Suprapubic skin (tissue), 4 donors: ENCODE measurements around the gene IRF2BPL. TPM values are rescaled to one million over a fixed set of nuclear protein-coding genes. Genes with fewer than 3 reads are reported as not detected.

Experiments used
- DNase-seq, 2 donors: peaks; one replicate each; pipeline ENCODE4 v3.0.0-alpha.2; 2019; ENCODE audit warnings: low spot score in 2 of 2
- H3K27ac ChIP-seq: fragments of 200-600 bp; sonication (generic); one replicate; pipeline ENCODE4 v1.5.1; 2019
- H3K27me3 ChIP-seq: fragments of 200-600 bp; sonication (generic); one replicate; pipeline ENCODE4 v1.5.1; 2019
- H3K36me3 ChIP-seq: fragments of 200-600 bp; sonication (generic); one replicate; pipeline ENCODE4 v1.5.1; 2019
- H3K4me1 ChIP-seq: fragments of 200-600 bp; sonication (generic); one replicate; pipeline ENCODE4 v1.5.1; 2019
- H3K4me3 ChIP-seq: fragments of 200-600 bp; sonication (generic); one replicate; pipeline ENCODE4 v1.5.1; 2019; ENCODE audit warnings: mild to moderate bottlenecking
- H3K9me3 ChIP-seq: fragments of 200-600 bp; sonication (generic); one replicate; pipeline ENCODE4 v1.5.1; 2019
- EP300 ChIP-seq: sonication (generic); formaldehyde crosslinking; IDR thresholded peaks from one replicate; pipeline ENCODE4 v1.6.1; 2017; ENCODE audit warnings: antibody characterized with exemption
- POLR2A ChIP-seq, 2 donors: fragments of 450-650 bp; IDR thresholded peaks; one replicate each; pipeline ENCODE4 v1.6.1; 2017; ENCODE audit warnings: antibody characterized with exemption in 2 of 2, mild to moderate bottlenecking in 2 of 2, moderate library complexity in 2 of 2
- POLR2AphosphoS5 ChIP-seq, 3 donors: sonication (generic); formaldehyde crosslinking; IDR thresholded peaks; one replicate each; pipeline ENCODE4 v1.6.1; 2017; ENCODE audit warnings: antibody characterized with exemption in 3 of 3
- WGBS: methylation state at CpG from one replicate; pipeline ENCODE4 v1.1.5; 2018; 5-methylcytosine and 5-hydroxymethylcytosine counted together
- total RNA-seq, 4 donors: library from RNA; depleted of rRNA; stranded (reverse); fragments of >200 nt; gene quantifications; one replicate each; pipeline ENCODE4 v1.1.0, GENCODE V29; 2016
- TF ChIP-seq, protein P1 (sequence below), 2 donors: fragments of 200-600 bp in 1 of 2; fragments of 450-650 bp in 1 of 2; sonication (generic) in 1 of 2; IDR thresholded peaks; one replicate each; pipeline ENCODE4 v1.5.1; 2016 to 2019; ENCODE audit warnings: antibody characterized with exemption in 2 of 2, mild to moderate bottlenecking in 1 of 2, moderate library complexity in 1 of 2

Gene IRF2BPL
- total RNA-seq, 4 donors from 2014 or later: 44.7 to 72.7 (median 65.6) TPM

DNA sequence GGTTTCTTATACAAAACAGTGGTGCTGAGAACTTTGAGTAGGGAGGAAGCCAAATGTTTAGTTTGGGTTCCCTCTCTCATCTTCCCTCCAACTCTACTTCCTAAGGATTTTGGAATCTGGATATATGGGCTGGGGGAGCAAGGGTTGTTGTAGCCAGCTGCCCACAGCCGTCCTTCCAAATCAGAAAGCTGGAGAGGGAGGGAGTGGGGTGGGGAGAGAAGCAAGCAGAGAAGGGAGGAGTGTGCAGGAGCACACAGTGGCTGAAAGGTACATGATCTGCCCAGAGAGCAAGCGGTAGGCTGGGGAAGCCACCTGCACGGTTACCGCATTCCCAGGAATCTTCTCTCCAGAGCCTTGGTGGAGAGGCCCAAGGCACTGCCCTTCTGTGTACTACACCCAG is 52.7 kb downstream of the IRF2BPL start:
- WGBS: 70% methylated on average over 4 of the region's 4 CpGs
- H3K27ac ChIP-seq: no peak overlapping the region
- no peak overlapping the region for H3K4me3 ChIP-seq
- H3K9me3 ChIP-seq: no peaks in the 10 kb centered on the region
- TF ChIP-seq, protein P1, sequence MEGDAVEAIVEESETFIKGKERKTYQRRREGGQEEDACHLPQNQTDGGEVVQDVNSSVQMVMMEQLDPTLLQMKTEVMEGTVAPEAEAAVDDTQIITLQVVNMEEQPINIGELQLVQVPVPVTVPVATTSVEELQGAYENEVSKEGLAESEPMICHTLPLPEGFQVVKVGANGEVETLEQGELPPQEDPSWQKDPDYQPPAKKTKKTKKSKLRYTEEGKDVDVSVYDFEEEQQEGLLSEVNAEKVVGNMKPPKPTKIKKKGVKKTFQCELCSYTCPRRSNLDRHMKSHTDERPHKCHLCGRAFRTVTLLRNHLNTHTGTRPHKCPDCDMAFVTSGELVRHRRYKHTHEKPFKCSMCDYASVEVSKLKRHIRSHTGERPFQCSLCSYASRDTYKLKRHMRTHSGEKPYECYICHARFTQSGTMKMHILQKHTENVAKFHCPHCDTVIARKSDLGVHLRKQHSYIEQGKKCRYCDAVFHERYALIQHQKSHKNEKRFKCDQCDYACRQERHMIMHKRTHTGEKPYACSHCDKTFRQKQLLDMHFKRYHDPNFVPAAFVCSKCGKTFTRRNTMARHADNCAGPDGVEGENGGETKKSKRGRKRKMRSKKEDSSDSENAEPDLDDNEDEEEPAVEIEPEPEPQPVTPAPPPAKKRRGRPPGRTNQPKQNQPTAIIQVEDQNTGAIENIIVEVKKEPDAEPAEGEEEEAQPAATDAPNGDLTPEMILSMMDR (IDR thresholded peaks at IDR 0.05): no peak
- TF ChIP-seq POLR2A (IDR thresholded peaks at IDR 0.05): no peak
- no peak for TF ChIP-seq POLR2AphosphoS5 (IDR thresholded peaks at IDR 0.05)
- DNase-seq: no peak
- no peaks in the 10 kb centered on the region for H3K36me3 ChIP-seq
- H3K27me3 ChIP-seq: no peaks in the 10 kb centered on the region
- peaks cover 19% of the 10 kb centered on the region for H3K4me1 ChIP-seq

DNA sequence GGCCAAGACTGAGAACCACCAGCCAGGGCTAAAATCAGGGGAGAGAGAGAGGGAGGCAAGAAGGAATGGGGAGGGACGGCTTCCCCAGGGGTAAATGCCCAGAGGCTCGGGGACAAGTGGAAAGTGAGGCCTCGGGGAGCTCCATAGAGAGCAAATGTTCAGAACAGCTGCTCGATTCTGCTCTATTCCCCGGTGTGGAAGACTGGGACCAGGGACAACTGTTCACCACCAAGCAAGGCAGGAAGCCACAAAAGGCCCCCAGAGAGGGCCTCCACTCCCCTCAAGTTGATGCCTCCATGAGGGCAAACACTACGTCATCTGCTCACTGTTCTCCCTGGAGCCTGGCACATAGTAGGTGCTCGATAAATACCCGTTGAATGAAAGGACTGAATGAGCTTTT is 53.5 kb downstream of the IRF2BPL start:
- no peak for DNase-seq
- TF ChIP-seq POLR2A (IDR thresholded peaks at IDR 0.05) (no peak), EP300 (no peak), POLR2AphosphoS5 (IDR thresholded peaks at IDR 0.05) (no peak)
- TF ChIP-seq, protein P1 (IDR thresholded peaks at IDR 0.05): no peak
- H3K27ac ChIP-seq: no peak overlapping the region
- H3K4me1 ChIP-seq: peaks cover 19% of the 10 kb centered on the region
- 77% methylated on average over 8 of the region's 8 CpGs for WGBS
- H3K36me3 ChIP-seq: no peaks in the 10 kb centered on the region
- H3K9me3 ChIP-seq: no peaks in the 10 kb centered on the region
- H3K27me3 ChIP-seq: no peaks in the 10 kb centered on the region
- no peak overlapping the region for H3K4me3 ChIP-seq

Other genes with a start within 250 kb of the IRF2BPL start
- 10 to 100 TPM; 17.1 to 25.8 (median 21.9) TPM for gene ANGEL1, start 215.8 kb downstream of the IRF2BPL start, total RNA-seq
- not detected for gene LRRC74A, start 202.3 kb downstream of the IRF2BPL start, total RNA-seq
- gene CIPC, start 69.5 kb upstream of the IRF2BPL start, total RNA-seq: 10 to 100 TPM; 47.2 to 79.0 (median 53.9) TPM
- gene ZDHHC22, start 113.1 kb upstream of the IRF2BPL start, total RNA-seq: not detected
- gene TMEM63C, start 153.1 kb upstream of the IRF2BPL start, total RNA-seq: 10 to 100 TPM; 12.3 to 32.8 (median 19.9) TPM
- gene NGB, start 242.5 kb upstream of the IRF2BPL start, total RNA-seq: not detected